HG03439 (cell line): ENCODE measurements around the gene SEZ6L2.

Experiments used
- ATAC-seq: cut with Tn5 transposase; IDR thresholded peaks from one replicate; pipeline ENCODE4 v1.9.1; 2021; ENCODE audit warnings: mild to moderate bottlenecking, moderate library complexity; ENCODE audit not compliant: unreplicated experiment

Gene SEZ6L2

DNA sequence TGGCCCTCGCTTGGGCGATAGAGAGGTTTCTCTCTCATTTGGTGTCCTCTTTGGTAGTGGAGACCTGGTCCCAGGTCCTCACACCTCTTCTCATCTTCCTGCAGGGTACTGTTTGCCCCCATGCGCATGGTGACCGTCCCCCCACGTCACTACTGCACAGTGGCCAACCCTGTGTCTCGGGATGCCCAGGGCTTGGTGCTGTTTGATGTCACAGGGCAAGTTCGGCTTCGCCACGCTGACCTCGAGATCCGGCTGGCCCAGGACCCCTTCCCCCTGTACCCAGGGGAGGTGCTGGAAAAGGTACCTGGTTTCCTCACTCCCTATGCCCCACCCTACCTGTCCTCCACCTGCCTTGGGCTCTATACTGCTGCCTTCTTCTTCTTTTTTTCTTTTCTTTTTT lies 68.6 kb downstream of the SEZ6L2 start:
- ATAC-seq = no peak

DNA sequence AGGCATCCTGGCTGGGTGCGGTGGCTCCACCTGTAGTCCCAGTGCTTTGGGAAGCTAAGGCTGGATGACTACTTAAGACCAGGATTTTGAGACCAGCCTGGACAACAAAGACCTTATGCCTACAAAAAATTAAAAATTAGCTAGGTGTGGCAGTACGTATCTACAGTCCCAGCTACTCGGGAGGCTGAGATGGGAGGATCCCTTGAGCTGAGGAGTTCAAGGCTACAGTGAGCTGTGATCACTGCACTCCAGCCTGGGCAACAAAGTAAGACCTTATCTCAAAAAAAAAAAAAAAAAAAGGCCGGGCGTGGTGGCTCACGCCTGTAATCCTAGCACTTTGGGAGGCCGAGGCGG lies 73.0 kb downstream of the SEZ6L2 start:
- ATAC-seq = no peak

- ATAC-seq = no peak
These were observed 74.0 kb downstream of the SEZ6L2 start for GRCh38 chr16:29825145-29826044.

GRCh38 chr16:29824589-29825144 lies 74.7 kb downstream of the SEZ6L2 start:
- no peak for ATAC-seq

DNA sequence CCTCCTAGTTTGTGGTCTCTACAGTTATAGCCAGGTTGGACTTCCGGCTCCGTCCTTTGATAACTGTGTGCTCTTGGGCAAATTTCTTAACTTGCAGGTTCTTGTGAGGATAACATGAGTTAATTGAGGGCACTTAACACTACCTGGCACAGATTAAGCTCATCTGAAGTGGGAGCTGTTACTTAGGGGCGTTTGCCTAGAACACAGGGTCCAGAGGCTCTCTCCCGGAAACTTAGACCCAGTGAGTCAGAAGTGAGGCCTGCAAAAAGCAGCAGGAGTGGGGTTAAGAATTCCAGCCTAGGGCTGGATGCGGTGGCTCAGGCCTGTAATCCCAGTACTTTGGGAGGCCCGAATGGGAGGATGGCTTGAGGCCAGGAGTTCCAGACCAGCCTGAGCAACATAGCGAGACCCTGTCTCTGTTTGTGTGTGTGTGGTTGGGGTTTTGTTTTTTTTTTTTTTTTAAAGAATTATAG lies 77.7 kb downstream of the SEZ6L2 start:
- ATAC-seq = no peak
